Endothelial cell of umbilical vein (primary cell): ENCODE results near the gene NENF. TPM values are rescaled to one million over a fixed set of nuclear protein-coding genes. Genes with fewer than 3 reads are reported as not detected.

Source experiments
- BruUV-seq: library from RNA; stranded (reverse); fragments of 400-500 nt; replicated peaks from 2 replicates; lab custom pipeline; 2021; lab: Mats Ljungman, UMichigan
- CTCF ChIA-PET: fragments of 300-600, 350-600 bp; sonication (Branson Sonifier 250); formaldehyde crosslinking; loops from one replicate; lab custom pipeline; 2021; ENCODE audit warnings: antibody characterized with exemption, inconsistent platforms; lab: Charles Lee
- POLR2A ChIA-PET: fragments of 300-600, 350-600 bp; sonication (Branson Sonifier 250); formaldehyde crosslinking; loops from one replicate; lab custom pipeline; 2021; ENCODE audit warnings: antibody characterized with exemption, inconsistent platforms; lab: Charles Lee
- DNase-seq: peaks from one replicate; pipeline ENCODE4 v3.0.0-alpha.2; 2011; ENCODE audit warnings: low read depth, low spot score
- FAIRE-seq: peaks from 2 replicates; lab custom pipeline; 2011; peaks lifted over from hg19 to GRCh38; lab: Jason Lieb, UNC
- H2AFZ ChIP-seq: 2 replicates; pipeline ENCODE4 v1.6.0; 2012; ENCODE audit warnings: low read depth, low read length, control low read depth, inconsistent platforms
- H3K27ac ChIP-seq: 2 replicates; pipeline ENCODE4 v1.5.1; 2011; ENCODE audit warnings: low read depth, mild to moderate bottlenecking, control low read depth, low read length, moderate library complexity; ENCODE audit not compliant: insufficient read depth
- H3K27me3 ChIP-seq, 2 experiments: 2 replicates each; pipeline versions ENCODE4 v1.6.0 to v1.6.1; 2011; ENCODE audit warnings: low read length in 2 of 2, mixed read lengths in 1 of 2; ENCODE audit not compliant: control insufficient read depth in 2 of 2, insufficient read depth in 2 of 2
- H3K36me3 ChIP-seq, 2 experiments: 2 replicates in 1 of 2; 3 replicates in 1 of 2; pipeline ENCODE4 v1.5.1; 2011; ENCODE audit warnings: low read length in 2 of 2, mild to moderate bottlenecking in 1 of 2, moderate library complexity in 1 of 2; ENCODE audit not compliant: control insufficient read depth in 2 of 2, insufficient read depth in 2 of 2; ENCODE audit errors: extremely low read depth in 1 of 2
- H3K4me1 ChIP-seq: 3 replicates; pipeline ENCODE4 v1.5.1; 2011; ENCODE audit warnings: mild to moderate bottlenecking, low read length; ENCODE audit not compliant: control insufficient read depth, insufficient read depth; ENCODE audit errors: extremely low read depth
- H3K4me2 ChIP-seq: 2 replicates; pipeline ENCODE4 v1.6.1; 2011; ENCODE audit warnings: low read length, control low read depth, mixed read lengths; ENCODE audit not compliant: insufficient read depth
- H3K4me3 ChIP-seq, 3 experiments: fragments of 200-600 bp in 1 of 3; sonication (generic), shearing (Covaris generic) in 1 of 3; replicated peaks in 1 of 3; 2 replicates each; pipeline ENCODE4 v1.5.1; 2011 to 2016; ENCODE audit warnings: control low read depth in 3 of 3, low read length in 3 of 3, mild to moderate bottlenecking in 2 of 3, inconsistent platforms in 1 of 3, low read depth in 1 of 3, moderate library complexity in 1 of 3; ENCODE audit not compliant: insufficient read depth in 1 of 3
- H3K79me2 ChIP-seq: 2 replicates; pipeline ENCODE4 v1.6.0; 2012; ENCODE audit warnings: low read length, inconsistent platforms; ENCODE audit not compliant: control insufficient read depth, insufficient read depth
- H3K9ac ChIP-seq: replicated peaks from 2 replicates; pipeline ENCODE3; 2011; ENCODE audit warnings: low read length, control low read depth; ENCODE audit not compliant: insufficient read depth; ENCODE audit errors: extremely low read depth
- H3K9me1 ChIP-seq: replicated peaks from 3 replicates; pipeline ENCODE4 v1.6.0; 2011; ENCODE audit warnings: mild to moderate bottlenecking, low read length; ENCODE audit not compliant: control insufficient read depth, insufficient read depth; ENCODE audit errors: extremely low read depth
- H3K9me3 ChIP-seq: replicated peaks from 2 replicates; pipeline ENCODE4 v1.5.1; 2012; ENCODE audit warnings: low read length, inconsistent platforms; ENCODE audit not compliant: control insufficient read depth, insufficient read depth
- H4K20me1 ChIP-seq: replicated peaks from 2 replicates; pipeline ENCODE3; 2011; ENCODE audit warnings: mild to moderate bottlenecking, low read length; ENCODE audit not compliant: control insufficient read depth, insufficient read depth; ENCODE audit errors: extremely low read depth
- CTCF ChIP-seq, 2 donors: IDR thresholded peaks; 1 replicate in 1 of 2; 2 replicates in 1 of 2; pipeline ENCODE4 v1.5.1; 2011; ENCODE audit warnings: low read length in 2 of 2, mild to moderate bottlenecking in 2 of 2, moderate library complexity in 2 of 2, control low read depth in 1 of 2, inconsistent platforms in 1 of 2, low read depth in 1 of 2; ENCODE audit not compliant: insufficient read depth in 1 of 2; ENCODE audit errors: extremely low read depth in 1 of 2
- EZH2 ChIP-seq: IDR thresholded peaks from 2 replicates; pipeline ENCODE4 v1.6.1; 2012; ENCODE audit warnings: borderline replicate concordance, low read depth, mild to moderate bottlenecking, moderate library complexity, low read length, inconsistent platforms; ENCODE audit not compliant: severe bottlenecking
- FOS ChIP-seq: IDR thresholded peaks from 2 replicates; pipeline ENCODE4 v1.6.1; 2011; ENCODE audit warnings: mild to moderate bottlenecking, low read length, moderate library complexity, borderline replicate concordance; ENCODE audit not compliant: insufficient read depth
- GATA2 ChIP-seq: IDR thresholded peaks from 2 replicates; pipeline ENCODE4 v1.7.0; 2011; ENCODE audit warnings: low read depth, mild to moderate bottlenecking, moderate library complexity, mixed read lengths, low read length; ENCODE audit not compliant: insufficient read length, insufficient read depth
- JUN ChIP-seq: IDR thresholded peaks from 2 replicates; pipeline ENCODE4 v1.6.1; 2011; ENCODE audit warnings: borderline replicate concordance, low read depth; ENCODE audit not compliant: insufficient read length, insufficient read depth
- MAX ChIP-seq: IDR thresholded peaks from 2 replicates; pipeline ENCODE4 v1.6.1; 2011; ENCODE audit not compliant: insufficient read depth, insufficient read length
- MYC ChIP-seq: IDR thresholded peaks from one replicate; pipeline ENCODE4 v1.6.1; 2011; ENCODE audit warnings: mild to moderate bottlenecking, low read depth, low read length
- POLR2A ChIP-seq: IDR thresholded peaks from 2 replicates; pipeline ENCODE4 v1.6.1; 2012; ENCODE audit warnings: low read depth, mild to moderate bottlenecking, control low read depth, low read length
- POLR2AphosphoS5 ChIP-seq: IDR thresholded peaks from 2 replicates; pipeline ENCODE4 v1.6.1; 2012; ENCODE audit warnings: low read depth, mild to moderate bottlenecking, control low read depth, low read length, moderate library complexity; ENCODE audit not compliant: insufficient read depth
- dilution Hi-C: fragments of 300-500 bp; cut with MboI; formaldehyde crosslinking; loops from one replicate; pipeline ENCODE4 v1.15.0; 2019; ENCODE audit warnings: low sequenced_read_pairs; ENCODE audit not compliant: extremely low pct_ligation_motif_present
- intact Hi-C: fragments of 100-400 bp; cut with micrococcal nuclease; formaldehyde crosslinking; loops from one replicate; pipeline ENCODE4 v1.10.0; 2022
- polyA plus RNA-seq, 4 experiments: library from polyadenylated mRNA; depleted of rRNA in 3 of 4; stranded (reverse) in 3 of 4; unstranded in 1 of 4; fragments of >200 nt; gene quantifications; 2 replicates each; pipeline versions ENCODE4 v1.2.1 to v1.2.3, GENCODE V29; 2011 to 2012; ENCODE audit warnings: missing spikeins in 1 of 4
- total RNA-seq: library from RNA; stranded (reverse); gene quantifications from 2 replicates; pipeline ENCODE4 v1.2.3, GENCODE V29; 2021

NENF gene
- total and polyA plus RNA-seq, 2 donors (not counting 3 experiments of a cell fraction or from before 2014, with no cell fraction given): 19.8 to 23.0 TPM

GRCh38 chr1:212433577-212434462, 1.1 kb downstream of the NENF start:
- FAIRE-seq (no peak), DNase-seq (no peak)
- Histone ChIP-seq H3K9ac (no peak overlapping the region), H3K4me1 (peaks cover 5% of the 10 kb centered on the region), H3K9me3 (no peaks in the 10 kb centered on the region), H3K36me3 (no peaks in the 10 kb centered on the region), H3K4me2 (peak overlapping the region; percentile 78), H3K27me3 (peaks cover 7 to 12% of the 10 kb centered on the region in 2 experiments), H4K20me1 (no peaks in the 10 kb centered on the region), H2AFZ (peak overlapping the region; percentile 89), H3K4me3 (peak overlapping the region in 2 of 3 experiments; percentile 53 to 58), H3K27ac (no peak overlapping the region), H3K79me2 (no peaks in the 10 kb centered on the region), H3K9me1 (no peaks in the 10 kb centered on the region)
- POLR2A ChIA-PET: no interaction called here
- dilution Hi-C loops (no loop called here), intact Hi-C loops (no loop called here)
- CTCF ChIA-PET: interaction anchor here (1.7 kb wide), 1 partner anchor 22 kb away, joined by 12 read pairs; no protein-coding TSS in a partner anchor
- no TSS peak for BruUV-seq
- TF ChIP-seq CTCF (IDR thresholded peaks at IDR 0.05; ENCODE audit: extremely low read depth in 1 of 2, insufficient read depth in 1 of 2, low read depth in 1 of 2, low read length in 2 of 2): no peak
- no peak for TF ChIP-seq EZH2
- no peak for TF ChIP-seq POLR2A
- no peak for TF ChIP-seq JUN
- TF ChIP-seq MYC: no peak
- TF ChIP-seq MAX: no peak
- no peak for TF ChIP-seq GATA2
- TF ChIP-seq POLR2AphosphoS5: no peak
- TF ChIP-seq FOS: no peak
